Lung (tissue), 12 donors: ENCODE results near the gene SETDB1. TPM values are rescaled to one million over a fixed set of nuclear protein-coding genes. Genes with fewer than 3 reads are reported as not detected.

ENCODE experiments used
- ATAC-seq: fragments of 200-7000 bp; cut with Tn5 transposase; one replicate; pipeline ENCODE4 v1.9.1; 2020; ENCODE audit warnings: moderate number of reproducible peaks; ENCODE audit not compliant: insufficient read depth, low FRiP score
- DNase-seq, 3 donors: peaks; one replicate each; pipeline ENCODE4 v3.0.0-alpha.2; 2013 to 2017
- H3K27ac ChIP-seq, 2 donors: one replicate each; pipeline ENCODE4 v1.5.1; 2013; ENCODE audit warnings: mild to moderate bottlenecking in 2 of 2, moderate library complexity in 2 of 2, control low read depth in 1 of 2, inconsistent platforms in 1 of 2, low read depth in 1 of 2, low read length in 1 of 2
- H3K27me3 ChIP-seq, 3 donors: one replicate each; pipeline ENCODE4 v1.5.1; 2013; ENCODE audit warnings: low read length in 2 of 3; ENCODE audit not compliant: control insufficient read depth in 3 of 3, insufficient read depth in 3 of 3
- H3K36me3 ChIP-seq, 4 donors: one replicate each; pipeline ENCODE4 v1.5.1; 2013; ENCODE audit warnings: low read length in 4 of 4, mild to moderate bottlenecking in 1 of 4, moderate library complexity in 1 of 4; ENCODE audit not compliant: control insufficient read depth in 4 of 4, insufficient read depth in 4 of 4
- H3K4me1 ChIP-seq, 5 donors: one replicate each; pipeline ENCODE4 v1.5.1; 2013; ENCODE audit warnings: low read length in 5 of 5, mild to moderate bottlenecking in 2 of 5, moderate library complexity in 1 of 5; ENCODE audit not compliant: control insufficient read depth in 5 of 5, insufficient read depth in 5 of 5
- H3K4me3 ChIP-seq: one replicate; pipeline ENCODE4 v1.5.1; 2013; ENCODE audit warnings: mild to moderate bottlenecking, control low read depth, moderate library complexity
- H3K9ac ChIP-seq, 2 donors: one replicate each; pipeline ENCODE4 v1.5.1; 2013; ENCODE audit warnings: low read length in 2 of 2, control low read depth in 1 of 2; ENCODE audit not compliant: insufficient read depth in 1 of 2
- H3K9me3 ChIP-seq, 4 donors: one replicate each; pipeline ENCODE4 v1.5.1; 2013; ENCODE audit warnings: low read length in 3 of 4, mild to moderate bottlenecking in 1 of 4, moderate library complexity in 1 of 4; ENCODE audit not compliant: control insufficient read depth in 4 of 4, insufficient read depth in 3 of 4
- CTCF ChIP-seq: IDR thresholded peaks from 2 replicates; pipeline ENCODE4 v1.5.1; 2012; ENCODE audit warnings: mild to moderate bottlenecking; ENCODE audit errors: control extremely low read depth, extremely low read depth
- WGBS, 2 donors: extraction: QIAGEN DNeasy Blood & Tissue Kit; methylation state at CpG; one replicate each; pipeline ENCODE4 v1.1.7; 2013; 5-methylcytosine and 5-hydroxymethylcytosine counted together
- polyA plus RNA-seq, 2 donors: library from polyadenylated mRNA; stranded (reverse); fragments of 200-250 nt; gene quantifications; one replicate each; pipeline ENCODE4 v1.2.1, GENCODE V29; 2013
- total RNA-seq, 2 donors: library from RNA; depleted of rRNA in 1 of 2; stranded (reverse); fragments of >200 nt in 1 of 2; gene quantifications; one replicate each; pipeline ENCODE4 v1.2.1, GENCODE V29; 2014 to 2021
- donor health status: control.
- donor health status: control.
- donor health status: Bipolar disorder and iron deficiency.
- donor health status: healthy.
- donor health status: DM: yes; HTN: yes; CAD: no.

The SETDB1 gene
- total and polyA plus RNA-seq, 4 donors: 20.0 to 56.2 (median 32.6) TPM

GRCh38 chr1:150968491-150968890, 42.3 kb downstream of the SETDB1 start:
- Histone ChIP-seq H3K9me3 (no peaks in the 10 kb centered on the region), H3K27me3 (no peaks in the 10 kb centered on the region), H3K9ac (no peak overlapping the region), H3K27ac (peak overlapping the region in 1 of 2 donors; percentile 10), H3K4me1 (peaks cover 24 to 32% (median 27%) of the 10 kb centered on the region in 5 donors), H3K36me3 (peaks cover 35 to 46% (median 44%) of the 10 kb centered on the region in 4 donors), H3K4me3 (no peak overlapping the region)
- TF ChIP-seq CTCF: no peak
- 93 to 95% methylated on average over 4 of the region's 4 CpGs for WGBS, 2 donors
- DNase-seq: no peak
- ATAC-seq: no peak

GRCh38 chr1:150969626-150970025, 43.5 kb downstream of the SETDB1 start:
- ATAC-seq (no peak), DNase-seq (no peak)
- no peaks in the 10 kb centered on the region for H3K9me3 ChIP-seq
- no peak overlapping the region for H3K9ac ChIP-seq
- H3K27ac ChIP-seq: no peak overlapping the region
- H3K36me3 ChIP-seq: peaks cover 29 to 39% (median 37%) of the 10 kb centered on the region in 4 donors
- H3K4me1 ChIP-seq: peaks cover 24 to 34% (median 27%) of the 10 kb centered on the region in 5 donors
- no peak overlapping the region for H3K4me3 ChIP-seq
- 62 to 77% methylated on average over 3 of the region's 3 CpGs for WGBS, 2 donors
- H3K27me3 ChIP-seq: no peaks in the 10 kb centered on the region
- no peak for TF ChIP-seq CTCF

GRCh38 chr1:150970808-150971582, 44.8 kb downstream of the SETDB1 start:
- H3K9ac ChIP-seq: peak overlapping the region in 1 of 2 donors; percentile 57
- peaks cover 24 to 34% (median 27%) of the 10 kb centered on the region in 5 donors for H3K4me1 ChIP-seq
- DNase-seq (peak; percentile 80 to 92 (median 82)), ATAC-seq (peak; percentile 36)
- WGBS, 2 donors: 39 to 44% methylated on average over 11 of the region's 11 CpGs
- H3K4me3 ChIP-seq: no peak overlapping the region
- no peaks in the 10 kb centered on the region for H3K9me3 ChIP-seq
- no peak for TF ChIP-seq CTCF
- H3K27ac ChIP-seq: peak overlapping the region; percentile 76 to 98
- H3K27me3 ChIP-seq: no peaks in the 10 kb centered on the region
- peaks cover 21 to 31% (median 28%) of the 10 kb centered on the region in 4 donors for H3K36me3 ChIP-seq
